PFSK-1 (cell line): ENCODE data around the gene ABHD16A.

Experiments
- FOXP2 ChIP-seq: optimal IDR thresholded peaks from 2 replicates; pipeline ENCODE3; 2011; ENCODE audit warnings: borderline replicate concordance, control low read depth, inconsistent platforms; ENCODE audit not compliant: insufficient read depth; ENCODE audit errors: extremely low read length, extremely low read depth
- POLR2AphosphoS5 ChIP-seq: IDR thresholded peaks from 2 replicates; pipeline ENCODE4 v1.6.1; 2012; ENCODE audit warnings: low read depth, mild to moderate bottlenecking, control low read depth, low read length, moderate library complexity
- SIN3A ChIP-seq: IDR thresholded peaks from 2 replicates; pipeline ENCODE4 v1.6.1; 2012; ENCODE audit warnings: mild to moderate bottlenecking, low read length, moderate library complexity, borderline replicate concordance; ENCODE audit not compliant: insufficient read depth
- TAF1 ChIP-seq: IDR thresholded peaks from 2 replicates; pipeline ENCODE4 v1.6.1; 2012; ENCODE audit warnings: low read length, control low read depth, borderline replicate concordance; ENCODE audit not compliant: insufficient read depth
- TF ChIP-seq, protein P1 (sequence below), 2 experiments: IDR thresholded peaks; 2 replicates each; pipeline versions ENCODE4 v1.6.1 to v1.8.0; 2011 to 2012; ENCODE audit warnings: low read depth in 2 of 2, low read length in 2 of 2, control low read depth in 1 of 2, inconsistent platforms in 1 of 2, mild to moderate bottlenecking in 1 of 2, moderate library complexity in 1 of 2; ENCODE audit not compliant: insufficient read depth in 1 of 2

Gene ABHD16A

DNA sequence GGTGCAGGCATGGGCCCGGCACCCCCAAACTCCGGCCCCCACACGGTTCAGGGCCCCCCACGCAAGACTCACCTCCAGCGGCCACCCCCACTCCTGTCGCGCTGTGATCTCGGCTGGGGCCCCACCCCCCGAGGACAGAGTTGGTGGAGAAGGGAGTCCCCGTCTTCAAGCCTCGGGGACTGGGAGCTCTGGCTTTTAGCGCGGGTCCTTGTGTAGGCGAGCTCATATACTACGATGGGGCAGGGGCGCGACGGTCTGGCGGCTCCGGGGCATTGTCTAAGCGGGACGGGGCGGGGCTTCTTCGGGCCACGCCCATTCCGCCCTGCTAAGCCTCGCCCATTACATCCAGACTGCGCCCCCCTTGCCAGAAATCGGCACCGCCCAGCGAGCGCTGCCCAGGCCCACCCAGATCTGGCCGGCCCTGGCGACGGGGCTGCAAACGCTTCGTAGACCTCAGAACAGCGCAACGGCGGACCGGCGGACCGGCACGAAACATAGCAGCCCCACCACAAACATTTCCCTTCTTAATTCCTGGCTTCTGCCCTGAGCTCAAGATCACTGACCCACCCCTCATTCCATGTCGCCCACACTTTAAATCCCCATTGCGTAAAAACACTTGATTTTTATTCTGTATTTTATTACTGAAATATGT is 27.0 kb upstream of the ABHD16A start:
- TF ChIP-seq FOXP2 (peak; percentile 25), TAF1 (peak; percentile 71; the same call in 1 of the 2 replicates), SIN3A (peak; percentile 94; the same call in 1 of the 2 replicates), POLR2AphosphoS5 (peak; percentile 92; the same call in 1 of the 2 replicates)
- TF ChIP-seq, protein P1, sequence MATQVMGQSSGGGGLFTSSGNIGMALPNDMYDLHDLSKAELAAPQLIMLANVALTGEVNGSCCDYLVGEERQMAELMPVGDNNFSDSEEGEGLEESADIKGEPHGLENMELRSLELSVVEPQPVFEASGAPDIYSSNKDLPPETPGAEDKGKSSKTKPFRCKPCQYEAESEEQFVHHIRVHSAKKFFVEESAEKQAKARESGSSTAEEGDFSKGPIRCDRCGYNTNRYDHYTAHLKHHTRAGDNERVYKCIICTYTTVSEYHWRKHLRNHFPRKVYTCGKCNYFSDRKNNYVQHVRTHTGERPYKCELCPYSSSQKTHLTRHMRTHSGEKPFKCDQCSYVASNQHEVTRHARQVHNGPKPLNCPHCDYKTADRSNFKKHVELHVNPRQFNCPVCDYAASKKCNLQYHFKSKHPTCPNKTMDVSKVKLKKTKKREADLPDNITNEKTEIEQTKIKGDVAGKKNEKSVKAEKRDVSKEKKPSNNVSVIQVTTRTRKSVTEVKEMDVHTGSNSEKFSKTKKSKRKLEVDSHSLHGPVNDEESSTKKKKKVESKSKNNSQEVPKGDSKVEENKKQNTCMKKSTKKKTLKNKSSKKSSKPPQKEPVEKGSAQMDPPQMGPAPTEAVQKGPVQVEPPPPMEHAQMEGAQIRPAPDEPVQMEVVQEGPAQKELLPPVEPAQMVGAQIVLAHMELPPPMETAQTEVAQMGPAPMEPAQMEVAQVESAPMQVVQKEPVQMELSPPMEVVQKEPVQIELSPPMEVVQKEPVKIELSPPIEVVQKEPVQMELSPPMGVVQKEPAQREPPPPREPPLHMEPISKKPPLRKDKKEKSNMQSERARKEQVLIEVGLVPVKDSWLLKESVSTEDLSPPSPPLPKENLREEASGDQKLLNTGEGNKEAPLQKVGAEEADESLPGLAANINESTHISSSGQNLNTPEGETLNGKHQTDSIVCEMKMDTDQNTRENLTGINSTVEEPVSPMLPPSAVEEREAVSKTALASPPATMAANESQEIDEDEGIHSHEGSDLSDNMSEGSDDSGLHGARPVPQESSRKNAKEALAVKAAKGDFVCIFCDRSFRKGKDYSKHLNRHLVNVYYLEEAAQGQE (IDR thresholded peaks at IDR 0.05; ENCODE audit: insufficient read depth in 1 of 2, low read depth in 2 of 2, low read length in 2 of 2) = no peak

GRCh38 chr6:31729515-31729978 is 26.4 kb upstream of the ABHD16A start:
- no peak for TF ChIP-seq FOXP2
- no peak for TF ChIP-seq SIN3A
- TF ChIP-seq POLR2AphosphoS5 = no peak
- TF ChIP-seq, protein P1 (IDR thresholded peaks at IDR 0.05; ENCODE audit: insufficient read depth in 1 of 2, low read depth in 2 of 2, low read length in 2 of 2) = no peak

DNA sequence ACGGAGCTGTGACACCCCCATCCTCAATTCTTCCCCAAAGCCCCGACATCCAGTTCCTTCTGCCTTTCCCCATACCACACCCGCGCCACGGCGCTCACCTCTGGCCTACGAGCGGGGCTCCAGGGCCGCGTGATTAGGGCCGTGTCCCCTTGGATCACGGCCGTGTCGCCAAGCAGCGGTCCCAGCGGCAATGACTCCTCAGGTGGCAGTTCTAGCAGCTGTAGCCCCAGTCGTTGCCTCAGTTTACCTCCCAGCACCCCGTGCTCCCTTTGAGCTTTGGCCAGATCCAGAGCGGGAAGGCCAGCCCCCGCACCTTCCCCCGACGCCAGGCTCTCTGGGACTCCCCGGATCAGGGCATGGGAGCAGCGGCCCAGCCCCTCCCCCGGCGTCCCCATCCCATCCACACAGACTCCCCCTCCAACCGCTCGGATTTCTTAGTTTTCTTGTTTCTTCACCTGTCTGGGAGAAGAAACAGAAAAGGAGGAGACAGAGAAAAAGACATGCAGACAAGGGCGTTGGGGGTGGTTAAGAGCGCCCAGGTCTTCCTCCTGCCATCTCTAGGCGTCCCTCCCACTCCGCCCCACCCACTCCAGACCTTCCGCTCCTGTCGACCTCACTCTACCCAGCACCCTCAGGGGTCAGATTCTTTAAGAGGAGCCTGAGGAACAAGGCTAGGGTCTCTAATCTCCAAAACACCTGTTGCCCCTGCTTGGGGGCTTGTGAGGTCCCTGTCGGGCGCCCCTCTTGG is 25.8 kb upstream of the ABHD16A start, which contains the start of gene DDAH2:
Gene DDAH2, minus strand, starts transcription at position 533 of the 748 bp plus-strand sequence. Its CDS starts 138 bp downstream, at position 395.
- TF ChIP-seq SIN3A (no peak), FOXP2 (no peak), POLR2AphosphoS5 (no peak), TAF1 (no peak)
- TF ChIP-seq, protein P1 (IDR thresholded peaks at IDR 0.05; ENCODE audit: insufficient read depth in 1 of 2, low read depth in 2 of 2, low read length in 2 of 2) = no peak

GRCh38 chr6:31727717-31728671 is 24.9 kb upstream of the ABHD16A start:
- TF ChIP-seq TAF1 = no peak
- TF ChIP-seq POLR2AphosphoS5 = no peak
- TF ChIP-seq, protein P1 (IDR thresholded peaks at IDR 0.05; ENCODE audit: insufficient read depth in 1 of 2, low read depth in 2 of 2, low read length in 2 of 2) = no peak
- no peak for TF ChIP-seq FOXP2
- TF ChIP-seq SIN3A = no peak
